Measurements from ENCODE around the gene SLC9A9. TPM values are rescaled to one million over a fixed set of nuclear protein-coding genes. Genes with fewer than 3 reads are reported as not detected.

Gene SLC9A9
- total RNA-seq, 1 experiment from 2014 or later, result 2.2 TPM

GRCh38 chr3:143608966-143609365 is 239.3 kb downstream of the SLC9A9 start:
- Mint-ChIP-seq H3K4me1 (ENCODE audit: insufficient read depth, unreplicated experiment) (peaks cover 47% of the 10 kb centered on the region), H3K4me3 (ENCODE audit: unreplicated experiment) (peak overlapping the region; percentile 30), H3K27me3 (ENCODE audit: insufficient read depth, unreplicated experiment) (no peaks in the 10 kb centered on the region), H3K9me3 (ENCODE audit: unreplicated experiment) (no peaks in the 10 kb centered on the region), H3K27ac (ENCODE audit: low read depth, unreplicated experiment) (peak overlapping the region; percentile 96), H3K36me3 (ENCODE audit: insufficient read depth, unreplicated experiment) (no peaks in the 10 kb centered on the region)
- no peak for TF ChIP-seq CTCF (IDR thresholded peaks at IDR 0.05; ENCODE audit: unreplicated experiment)
- ChIA-PET POLR2A (interaction anchor here (0.6 to 2.9 kb wide), 16 partner anchors 8 to 608 kb away, joined by 3 to 39 read pairs (median 5); partner anchors contain the start of genes CHST2 and U2SURP), CTCF (interaction anchor here (0.6 to 1.1 kb wide), 3 partner anchors 35 to 180 kb away, joined by 3 to 9 read pairs (median 7); no protein-coding TSS in a partner anchor)
- no TSS peak for BruUV-seq (replicated peaks)
- intact Hi-C loops (cut with micrococcal nuclease), result no loop called here
- peak; percentile 83 for DNase-seq (ENCODE audit: unreplicated experiment)

- Mint-ChIP-seq H3K27me3 (ENCODE audit: insufficient read depth, unreplicated experiment) (no peaks in the 10 kb centered on the region), H3K36me3 (ENCODE audit: insufficient read depth, unreplicated experiment) (no peaks in the 10 kb centered on the region), H3K27ac (ENCODE audit: low read depth, unreplicated experiment) (peak overlapping the region; percentile 39), H3K4me3 (ENCODE audit: unreplicated experiment) (no peak overlapping the region), H3K4me1 (ENCODE audit: insufficient read depth, unreplicated experiment) (peaks cover 38% of the 10 kb centered on the region), H3K9me3 (ENCODE audit: unreplicated experiment) (no peaks in the 10 kb centered on the region)
- TF ChIP-seq CTCF (IDR thresholded peaks at IDR 0.05; ENCODE audit: unreplicated experiment), result no peak
- BruUV-seq (replicated peaks), result no TSS peak
- intact Hi-C loops (cut with micrococcal nuclease), result no loop called here
- ChIA-PET CTCF (interaction anchor here (0.5 to 2.2 kb wide), 6 partner anchors 25 to 565 kb away, joined by 3 to 12 read pairs (median 3); no protein-coding TSS in a partner anchor), POLR2A (interaction anchor here (0.6 to 2.3 kb wide), 6 partner anchors 9 to 603 kb away, joined by 3 to 13 read pairs (median 3); no protein-coding TSS in a partner anchor)
- no peak for DNase-seq (ENCODE audit: unreplicated experiment)
These were observed 242.9 kb downstream of the SLC9A9 start for GRCh38 chr3:143605233-143605950.

GRCh38 chr3:143604402-143605185 is 243.7 kb downstream of the SLC9A9 start:
- CTCF ChIA-PET, result interaction anchor here (0.6 to 2.2 kb wide), 3 partner anchors 40 to 101 kb away, joined by 3 to 12 read pairs (median 5); no protein-coding TSS in a partner anchor
- Mint-ChIP-seq H3K27me3 (ENCODE audit: insufficient read depth, unreplicated experiment) (no peaks in the 10 kb centered on the region), H3K4me3 (ENCODE audit: unreplicated experiment) (no peak overlapping the region), H3K4me1 (ENCODE audit: insufficient read depth, unreplicated experiment) (peaks cover 36% of the 10 kb centered on the region), H3K9me3 (ENCODE audit: unreplicated experiment) (no peaks in the 10 kb centered on the region), H3K27ac (ENCODE audit: low read depth, unreplicated experiment) (peak overlapping the region; percentile 61), H3K36me3 (ENCODE audit: insufficient read depth, unreplicated experiment) (no peaks in the 10 kb centered on the region)
- POLR2A ChIA-PET, result interaction anchor here (0.8 to 2.3 kb wide), 2 partner anchors 9 to 564 kb away, joined by 3 to 13 read pairs; no protein-coding TSS in a partner anchor
- no TSS peak for BruUV-seq (replicated peaks)
- no peak for DNase-seq (ENCODE audit: unreplicated experiment)
- intact Hi-C loops (cut with micrococcal nuclease), result no loop called here
- no peak for TF ChIP-seq CTCF (IDR thresholded peaks at IDR 0.05; ENCODE audit: unreplicated experiment)

GRCh38 chr3:143603774-143604173 is 244.5 kb downstream of the SLC9A9 start:
- H3K27ac Mint-ChIP-seq (ENCODE audit: low read depth, unreplicated experiment), result peak overlapping the region; percentile 61
- no peak for TF ChIP-seq CTCF (IDR thresholded peaks at IDR 0.05; ENCODE audit: unreplicated experiment)
- CTCF ChIA-PET, result interaction anchor here (0.6 to 2.2 kb wide), 3 partner anchors 70 to 444 kb away, joined by 3 to 5 read pairs (median 3); no protein-coding TSS in a partner anchor
- no peak overlapping the region for H3K4me3 Mint-ChIP-seq (ENCODE audit: unreplicated experiment)
- DNase-seq (ENCODE audit: unreplicated experiment), result no peak
- H3K4me1 Mint-ChIP-seq (ENCODE audit: insufficient read depth, unreplicated experiment), result peaks cover 30% of the 10 kb centered on the region
- no peaks in the 10 kb centered on the region for H3K9me3 Mint-ChIP-seq (ENCODE audit: unreplicated experiment)
- BruUV-seq (replicated peaks), result no TSS peak
- no peaks in the 10 kb centered on the region for H3K27me3 Mint-ChIP-seq (ENCODE audit: insufficient read depth, unreplicated experiment)
- POLR2A ChIA-PET, result interaction anchor here (2.3 kb wide), 1 partner anchor 10 kb away, joined by 13 read pairs; no protein-coding TSS in a partner anchor
- H3K36me3 Mint-ChIP-seq (ENCODE audit: insufficient read depth, unreplicated experiment), result no peaks in the 10 kb centered on the region
- intact Hi-C loops (cut with micrococcal nuclease), result no loop called here

Measured in MCF 10A (cell line).